NOMO-1 treated with DMSO at 0.1 percent for 48 hours (cell line): ENCODE measurements around the gene MACROD2.
A peak's percentile ranks its signal among the peaks of the same experiment; 100 is the strongest.

Experiments
- DNase-seq: peaks from one replicate; lab custom pipeline; 2025; ENCODE audit not compliant: unreplicated experiment; lab: John Stamatoyannopoulos, UW

The MACROD2 gene

DNA sequence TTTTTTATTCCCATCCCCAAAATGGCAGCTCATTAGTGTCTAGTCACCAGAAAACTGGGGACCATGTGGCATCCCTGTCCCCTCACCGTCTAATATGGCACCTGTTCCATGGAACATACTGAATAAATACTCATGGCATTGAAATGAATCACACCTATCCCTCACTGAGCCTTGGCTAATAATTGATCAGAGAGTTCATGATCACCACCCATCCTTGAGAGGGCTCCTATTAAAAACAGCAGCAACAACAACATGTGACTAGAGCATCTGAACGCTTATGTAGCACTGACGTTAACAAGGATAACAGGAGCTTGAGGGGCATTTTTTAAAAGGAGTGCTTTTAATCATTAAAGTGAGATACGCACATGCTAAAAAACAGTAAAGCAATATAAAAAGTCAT, 1453.7 kb downstream of the MACROD2 start:
- DNase-seq = no peak

DNA sequence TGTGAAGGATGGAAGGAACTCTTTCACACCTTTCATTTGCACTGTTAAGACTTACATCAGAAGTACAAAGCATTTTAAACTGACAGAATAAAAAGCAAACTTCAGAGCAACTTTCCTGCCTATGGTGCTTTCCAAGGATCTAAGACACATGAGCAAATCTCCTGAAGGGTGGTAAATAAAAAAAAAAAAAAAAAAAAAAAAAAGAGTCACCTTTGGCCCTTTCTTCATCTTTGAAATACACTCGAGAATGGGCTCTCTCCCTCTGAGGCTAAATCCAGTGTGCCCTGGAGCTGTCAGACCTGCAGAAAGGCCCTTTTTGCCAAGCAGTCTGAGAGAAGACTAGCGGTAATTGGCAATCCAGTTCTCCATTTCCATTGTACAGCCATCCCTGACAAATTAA, 1455.9 kb downstream of the MACROD2 start:
- DNase-seq = no peak

DNA sequence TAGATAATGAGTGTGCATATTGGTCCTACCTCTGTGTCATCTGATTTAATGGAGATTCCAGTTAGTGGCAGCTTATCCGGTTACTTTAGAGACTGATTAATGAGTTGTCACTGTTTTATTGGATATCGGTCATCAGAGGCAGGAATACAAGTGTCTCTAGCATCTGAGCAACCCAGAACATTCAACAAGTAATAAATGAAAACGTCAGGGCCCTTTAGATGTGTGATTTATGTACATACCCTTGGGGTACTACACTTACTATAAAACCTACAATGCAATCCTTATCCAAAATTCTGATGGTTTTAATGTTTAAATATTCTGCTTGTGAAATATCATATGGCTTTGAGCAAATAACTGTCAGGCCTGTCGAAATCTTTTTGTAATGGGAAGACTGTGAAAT, 1460.0 kb downstream of the MACROD2 start:
- DNase-seq = peak; percentile 86

DNA sequence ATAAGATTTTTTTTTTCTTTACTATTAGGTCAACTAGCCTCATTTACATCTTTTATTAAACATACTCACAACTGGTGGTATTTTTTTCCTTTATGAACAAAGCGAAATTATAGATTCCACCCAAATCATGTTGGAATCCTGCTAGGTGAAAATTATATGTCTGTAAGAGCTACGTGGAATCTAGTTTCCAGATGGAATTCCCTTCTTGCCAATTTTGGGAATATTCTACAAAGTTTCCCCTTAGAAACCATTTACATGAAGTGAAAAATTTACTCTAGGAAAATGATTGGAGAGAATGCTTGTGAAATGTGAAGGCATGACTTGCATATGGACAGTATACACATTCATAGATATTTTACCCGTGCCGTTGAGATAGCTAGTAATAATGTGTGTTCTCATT, 1466.6 kb downstream of the MACROD2 start:
- no peak for DNase-seq

DNA sequence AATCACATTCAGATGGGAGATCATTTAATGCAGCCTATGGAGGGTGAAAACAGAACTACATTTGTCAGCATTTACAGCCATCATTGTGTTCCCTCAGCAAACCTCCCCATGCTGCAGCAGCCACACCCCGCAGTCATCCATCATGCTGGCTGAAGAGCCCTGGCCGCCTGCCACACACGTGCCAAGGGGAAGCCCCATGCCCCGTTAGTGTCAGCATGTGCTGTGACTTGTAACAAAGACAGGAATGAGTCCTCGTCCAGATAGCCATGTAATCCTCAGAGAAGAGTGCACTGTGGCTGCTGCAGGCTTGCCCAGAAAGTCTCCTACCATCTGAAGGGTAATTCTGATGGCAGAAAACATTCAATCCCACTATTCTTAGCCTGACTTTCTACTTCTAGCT, 1480.2 kb downstream of the MACROD2 start:
- peak; percentile 36 for DNase-seq

DNA sequence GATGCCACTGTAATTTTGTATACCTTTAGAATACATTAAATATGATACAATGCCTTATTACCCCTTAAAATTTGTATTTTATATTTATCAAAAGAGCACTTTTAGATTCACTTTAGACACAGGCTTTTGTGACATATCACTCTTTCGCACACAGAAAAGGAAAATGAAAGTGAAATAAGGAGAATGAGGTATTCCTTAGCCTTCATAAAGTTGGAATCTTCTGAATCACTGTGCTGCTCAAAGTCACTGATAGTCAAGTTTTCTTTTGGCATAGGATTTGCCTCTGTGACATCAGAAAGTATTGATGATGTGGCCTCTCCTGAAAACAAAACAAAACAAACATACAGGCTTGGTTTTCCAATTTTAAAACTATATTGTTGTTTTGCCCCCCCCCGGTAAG, 1480.9 kb downstream of the MACROD2 start:
- DNase-seq = no peak

DNA sequence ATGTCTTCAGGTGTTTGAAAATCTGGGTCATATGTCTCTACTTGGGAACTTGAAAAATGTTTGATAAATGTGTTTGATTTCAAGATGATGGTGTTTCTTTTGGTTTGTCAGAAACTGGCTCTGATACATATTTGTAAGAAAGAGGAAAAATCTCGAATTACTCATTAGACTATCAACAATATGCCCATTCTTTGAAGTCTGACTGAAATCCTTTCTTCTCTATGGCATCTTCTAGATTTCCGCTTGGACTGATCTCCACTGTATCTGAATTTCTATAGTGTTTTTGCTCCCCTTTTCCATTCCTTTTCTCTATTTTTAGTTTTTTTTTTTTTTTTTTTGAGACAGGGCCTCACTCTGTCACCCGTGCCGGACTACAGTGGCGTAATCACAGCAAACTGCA, 1481.5 kb downstream of the MACROD2 start:
- no peak for DNase-seq

DNA sequence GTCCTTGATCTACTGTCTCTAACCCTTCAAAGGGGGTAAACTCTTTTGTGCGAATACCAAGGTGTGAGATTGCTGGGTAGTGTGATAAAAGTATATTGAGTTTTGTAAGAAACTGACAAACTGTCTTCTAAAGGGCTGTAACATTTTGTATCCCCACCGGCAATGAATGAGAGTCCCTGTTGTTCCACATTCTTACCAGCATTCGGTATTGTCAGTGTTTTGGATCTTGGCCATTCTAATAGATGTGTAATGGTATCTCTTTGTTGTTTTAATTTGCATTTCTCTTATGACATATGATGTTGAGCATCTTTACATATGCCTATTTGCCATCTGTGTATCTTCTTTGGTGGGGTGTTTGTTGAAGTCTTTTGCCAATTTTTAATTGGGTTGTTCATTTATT, 1487.2 kb downstream of the MACROD2 start:
- DNase-seq = no peak

DNA sequence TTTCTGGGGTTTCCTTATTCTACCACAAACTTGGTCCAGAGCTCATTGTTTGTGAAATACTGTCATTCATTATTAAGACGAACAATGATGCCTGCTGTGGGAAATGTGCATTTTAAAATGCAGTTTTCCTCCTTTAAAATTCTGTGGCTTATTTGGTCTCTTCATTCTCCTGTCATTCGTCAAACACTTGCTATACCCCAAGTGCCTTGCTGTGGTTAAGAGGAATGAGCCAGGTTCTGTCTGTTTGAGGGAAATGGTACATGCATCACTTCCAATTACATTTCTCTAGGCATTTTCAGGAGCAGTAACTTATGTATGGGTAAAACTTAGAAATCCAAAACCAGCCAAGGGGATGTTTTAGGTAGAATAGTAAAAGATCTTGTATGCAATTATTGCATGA, 1490.2 kb downstream of the MACROD2 start:
- DNase-seq = no peak

DNA sequence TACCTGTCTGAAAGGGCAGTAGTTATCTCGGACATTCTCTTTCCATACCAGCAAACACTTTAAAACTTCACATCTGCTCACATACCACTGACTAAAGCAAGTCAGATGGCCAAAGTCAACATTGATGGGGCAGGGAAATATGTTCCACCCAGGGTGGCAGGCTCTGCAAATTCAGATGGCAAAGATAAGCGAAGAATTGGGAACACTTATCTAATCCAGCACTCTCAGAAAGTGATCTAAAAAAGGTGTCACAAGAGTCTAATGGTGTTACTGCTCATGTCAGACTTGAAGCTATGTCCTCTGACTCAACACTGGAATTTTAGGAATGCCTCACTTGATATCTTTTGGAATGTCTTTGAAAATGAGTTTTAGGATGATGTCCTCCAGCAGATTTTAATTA, 1491.7 kb downstream of the MACROD2 start:
- no peak for DNase-seq

DNA sequence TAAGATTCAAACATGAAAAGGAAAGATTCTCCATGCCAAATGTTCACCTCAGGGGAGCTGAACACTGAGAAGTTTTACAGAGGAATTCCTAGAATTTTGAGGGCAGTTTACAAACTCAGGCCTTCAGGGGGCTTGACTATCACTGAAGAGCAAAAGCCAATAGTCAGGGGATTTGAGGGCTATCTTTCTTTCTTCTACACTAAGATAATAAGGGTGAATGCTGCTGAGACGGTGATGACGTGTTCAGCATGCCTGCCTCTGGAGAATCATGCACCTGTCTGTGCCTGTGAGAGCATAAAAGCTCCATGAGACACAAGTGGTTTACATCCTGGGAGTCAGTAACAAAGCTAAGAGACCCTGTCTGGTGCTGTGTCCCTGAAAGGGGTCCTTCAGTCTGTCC, 1492.4 kb downstream of the MACROD2 start:
- no peak for DNase-seq

DNA sequence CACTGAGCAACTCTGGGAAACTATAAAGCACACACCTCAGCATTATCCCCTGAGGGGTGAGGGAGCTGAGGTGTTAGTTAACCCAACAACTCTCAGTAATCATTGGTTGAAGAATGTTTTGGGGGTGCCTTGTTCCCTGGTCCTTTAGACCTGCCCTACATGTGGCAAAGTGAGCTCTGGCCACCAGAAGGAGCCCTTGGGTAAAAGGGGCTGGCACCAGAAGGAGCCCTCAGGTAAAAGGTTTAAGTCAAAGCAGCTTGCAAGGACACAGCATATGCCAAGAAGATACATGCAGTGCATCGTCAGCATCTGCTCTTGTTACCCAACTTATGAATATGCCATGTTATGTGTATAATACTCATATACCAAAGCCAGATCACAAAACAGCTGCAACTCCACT, 1496.3 kb downstream of the MACROD2 start:
- DNase-seq = peak; percentile 8

DNA sequence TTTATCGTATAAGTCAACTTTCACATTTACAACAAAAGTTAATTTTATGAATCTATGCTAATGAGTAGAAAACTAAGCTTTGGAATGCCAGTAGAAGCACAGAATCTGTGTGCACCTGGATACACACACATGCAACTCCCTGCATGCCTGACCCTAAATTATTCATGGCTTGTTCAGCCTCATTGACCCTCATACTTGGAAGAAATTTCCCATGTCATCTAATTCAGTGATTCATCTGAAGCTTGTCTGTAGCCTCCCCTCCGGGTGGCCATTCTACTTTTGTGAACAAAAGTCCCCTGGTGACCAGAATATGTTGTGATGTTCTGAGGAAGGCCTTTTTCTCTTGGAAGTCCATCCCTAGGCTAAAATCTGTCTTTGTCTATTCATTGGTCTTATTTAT, 1499.5 kb downstream of the MACROD2 start:
- DNase-seq = no peak

DNA sequence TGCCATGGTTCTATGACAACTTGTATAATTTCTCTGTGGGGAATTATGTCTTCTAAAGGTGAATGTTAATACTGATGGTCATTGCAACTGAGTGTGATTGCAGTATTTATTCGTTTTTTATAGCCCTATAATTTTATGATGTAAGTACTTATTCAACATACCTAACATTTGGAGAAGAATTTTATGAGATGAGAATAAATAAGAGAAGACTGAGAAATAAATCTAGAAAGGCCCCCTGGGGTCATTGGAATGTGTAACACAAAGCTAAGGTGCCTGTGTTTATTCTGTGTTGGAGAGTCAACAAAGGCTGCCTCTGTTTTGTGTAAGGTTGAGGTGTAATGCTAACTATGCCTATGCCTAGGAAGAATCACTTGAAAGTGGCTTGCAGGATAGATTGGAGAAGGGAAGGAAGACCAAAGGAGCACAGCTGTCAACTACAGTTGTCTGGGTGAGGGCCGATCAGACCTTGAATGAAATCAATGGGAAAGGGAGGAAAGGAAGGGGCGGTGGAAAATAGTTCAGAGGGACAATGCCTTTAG, 1501.3 kb downstream of the MACROD2 start:
- no peak for DNase-seq

DNA sequence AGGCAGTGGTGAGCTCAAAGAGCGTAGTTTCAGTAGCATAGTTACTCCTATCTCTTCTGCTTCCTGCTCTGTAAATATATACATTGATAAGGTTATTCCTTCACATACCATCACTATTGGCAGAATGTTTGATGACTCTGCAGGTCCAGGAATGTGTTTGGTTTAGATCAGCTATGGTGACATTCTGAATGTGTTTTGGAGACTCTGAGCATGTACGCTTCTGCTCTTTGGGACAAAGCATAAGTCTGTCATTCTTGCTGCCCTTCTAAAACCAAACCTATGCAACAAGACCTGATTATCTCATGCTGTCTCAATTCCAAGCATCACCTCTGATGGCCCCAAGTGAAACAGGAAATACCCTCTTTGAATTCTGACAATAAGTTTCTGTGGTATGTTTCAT, 1503.6 kb downstream of the MACROD2 start:
- DNase-seq = no peak

DNA sequence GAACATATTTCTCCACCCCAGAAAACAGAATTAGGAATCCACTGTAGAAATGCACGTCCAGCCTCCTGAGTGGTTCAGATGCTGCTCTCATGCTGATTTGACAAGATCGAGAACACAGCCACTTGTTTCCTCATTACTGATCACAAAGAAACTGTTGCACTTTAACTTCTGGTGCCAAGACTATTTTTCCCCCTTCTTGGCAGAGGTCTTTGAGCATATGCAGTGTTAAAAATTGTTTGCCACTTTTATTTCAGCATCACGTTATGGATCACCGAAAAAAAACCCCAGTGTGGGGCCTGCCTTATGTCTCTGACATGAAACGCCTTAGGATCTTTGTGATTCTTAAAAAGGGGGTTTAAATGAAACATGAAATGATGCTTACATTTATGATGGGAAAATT, 1511.0 kb downstream of the MACROD2 start:
- DNase-seq = no peak

DNA sequence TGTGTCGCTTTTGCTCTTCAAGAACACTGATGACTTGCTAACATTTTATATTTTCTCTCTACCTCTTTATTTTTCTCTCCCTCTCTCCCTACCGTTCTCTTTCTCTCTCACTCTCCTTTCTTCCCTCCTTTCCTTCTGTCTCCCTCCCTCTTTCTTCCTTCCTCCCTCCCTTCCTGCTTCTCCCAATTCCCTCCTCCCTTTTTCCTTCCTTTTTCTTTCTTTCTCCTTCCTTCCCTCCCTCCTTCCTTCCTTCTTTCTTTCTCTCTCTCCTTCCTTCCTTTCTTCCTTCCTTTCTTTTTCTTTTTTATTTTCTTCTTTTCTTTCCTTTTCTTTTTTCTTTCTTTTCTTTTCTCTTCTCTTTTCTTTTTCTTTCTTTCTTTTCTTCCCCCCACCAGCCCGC, 1511.8 kb downstream of the MACROD2 start:
- no peak for DNase-seq

DNA sequence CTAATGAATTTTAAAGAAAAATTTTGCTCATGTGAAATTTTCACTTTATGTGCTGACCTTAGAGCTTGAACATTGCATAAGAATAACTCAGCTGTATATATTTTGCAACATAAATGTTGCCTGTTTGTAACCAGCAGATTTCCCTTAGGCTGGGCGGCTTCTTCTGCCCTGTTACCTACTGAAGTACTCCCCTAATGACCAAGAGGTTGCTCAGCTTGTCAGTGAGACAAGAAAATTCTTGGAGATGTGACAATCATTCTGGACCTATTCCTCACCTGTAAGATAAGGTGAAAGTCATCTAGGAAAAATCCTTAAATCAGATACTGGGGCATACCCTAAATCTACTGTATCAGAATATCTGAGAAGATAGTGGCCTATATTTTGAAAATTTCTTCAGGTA, 1516.2 kb downstream of the MACROD2 start:
- peak; percentile 50 for DNase-seq

DNA sequence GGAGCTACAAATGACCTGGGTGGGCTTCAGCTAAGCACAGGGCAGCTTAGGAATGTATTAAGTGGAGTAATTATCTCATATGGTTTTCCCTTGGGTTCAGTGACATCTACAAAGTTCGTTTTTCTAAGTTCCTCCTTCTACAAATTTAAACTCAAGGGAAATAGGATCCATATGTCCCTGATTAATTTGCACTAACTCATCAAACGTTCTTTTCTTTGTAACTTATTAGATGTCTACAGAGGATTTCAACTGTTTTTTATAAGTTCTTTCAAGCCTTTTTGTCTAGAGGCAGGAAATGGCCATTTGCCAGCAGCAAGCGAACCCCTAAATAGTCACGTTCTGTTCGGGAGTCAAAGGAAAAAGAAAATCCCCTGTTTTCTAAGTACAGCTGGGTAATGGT, 1517.6 kb downstream of the MACROD2 start:
- DNase-seq = no peak

DNA sequence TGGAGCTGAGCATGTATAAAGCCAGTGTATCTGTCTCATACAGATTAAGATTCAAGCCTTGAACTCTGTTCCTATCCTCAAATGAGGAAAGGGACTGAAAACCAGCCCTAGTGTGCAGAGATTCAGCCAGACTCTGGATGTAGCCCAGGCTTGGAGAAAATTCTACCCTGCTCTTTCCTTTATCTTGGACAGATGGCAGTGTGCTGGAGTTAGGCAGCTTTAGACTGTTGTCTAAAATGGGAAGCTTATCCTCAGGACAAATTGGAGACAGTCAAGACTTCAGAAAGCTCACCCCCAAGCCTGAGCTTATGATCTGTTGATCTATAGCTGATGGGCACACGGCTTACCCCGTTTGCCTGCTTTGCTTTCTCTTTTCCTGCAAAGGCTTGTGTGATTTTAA, 1520.4 kb downstream of the MACROD2 start:
- no peak for DNase-seq

DNA sequence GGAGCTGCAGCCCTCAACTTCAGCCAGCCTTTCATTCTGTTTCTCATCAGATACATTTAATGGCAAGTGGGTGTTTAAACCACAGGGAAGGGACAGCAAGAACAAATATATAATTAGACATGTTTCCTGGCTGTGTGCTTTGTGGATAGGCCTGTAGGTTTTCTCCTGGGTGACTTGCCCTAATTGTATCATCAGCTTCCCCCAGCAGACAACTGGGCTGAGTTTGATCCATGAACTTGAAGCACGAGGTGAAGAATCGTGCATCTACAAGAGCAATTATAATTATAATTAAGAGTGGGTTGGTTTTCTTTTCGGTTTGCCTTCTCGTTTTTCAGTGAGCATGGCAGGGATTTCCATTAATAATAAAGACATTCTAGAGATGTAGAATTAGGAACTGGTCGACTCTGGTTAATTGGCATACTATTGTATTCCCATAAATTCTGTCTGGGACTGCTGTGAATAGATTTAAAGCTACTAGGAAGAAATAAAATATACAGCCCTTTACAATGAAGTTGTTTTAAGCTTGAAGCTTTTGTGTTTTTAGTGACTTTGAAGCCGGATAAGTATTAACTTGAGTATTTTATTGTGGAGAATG, 1525.7 kb downstream of the MACROD2 start:
- DNase-seq = no peak

DNA sequence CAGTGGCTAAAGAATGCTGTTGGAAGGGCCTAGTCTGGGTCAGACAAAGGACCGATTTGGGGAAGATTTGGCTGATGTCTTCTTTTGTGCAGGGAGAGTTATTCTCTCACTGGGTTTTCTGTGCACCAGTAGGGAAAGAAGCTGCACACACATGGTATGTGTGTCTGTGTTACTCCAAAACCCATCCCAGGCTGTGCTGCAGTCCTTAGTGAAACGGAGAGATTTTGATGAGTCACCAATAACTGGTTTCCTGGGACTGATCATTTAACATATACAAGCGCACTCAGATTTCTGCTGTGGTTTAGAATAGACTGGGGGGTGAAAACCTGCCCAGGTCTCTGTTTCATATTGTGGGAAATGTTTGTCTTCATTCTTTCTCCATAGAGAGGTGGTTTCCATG, 1528.1 kb downstream of the MACROD2 start:
- DNase-seq = no peak

DNA sequence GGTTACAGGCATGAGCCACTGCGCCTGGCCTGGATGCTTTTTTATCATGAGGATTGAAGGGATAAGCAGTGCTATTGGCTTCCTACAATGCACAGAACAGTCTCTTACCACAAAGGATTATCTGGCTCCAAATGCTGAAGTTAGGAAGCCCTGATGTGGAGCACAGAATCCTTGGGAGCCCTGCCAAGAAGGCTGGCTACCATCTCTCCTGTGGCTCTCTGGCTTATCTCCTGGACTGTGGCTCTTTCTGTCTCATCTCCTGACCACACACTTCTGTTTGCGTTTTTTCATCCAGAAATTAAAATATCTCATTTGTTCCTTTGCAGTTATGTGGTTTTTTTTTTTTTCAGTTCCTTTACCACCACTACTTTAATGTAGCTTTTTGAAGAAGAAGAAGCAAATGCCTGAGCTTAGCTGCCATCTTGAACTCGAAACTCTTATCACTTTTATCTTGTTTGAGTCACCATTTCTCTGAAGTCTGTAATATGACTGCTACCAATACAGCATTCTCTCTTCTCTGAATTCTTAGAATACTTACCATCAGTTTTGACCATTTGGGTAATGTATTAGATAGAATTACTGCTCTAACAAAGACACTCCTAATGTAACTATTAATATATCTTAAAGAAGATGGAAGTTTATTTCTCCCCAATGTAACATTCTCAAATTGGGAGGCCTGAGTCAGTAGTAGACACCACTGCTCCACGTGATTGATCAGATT, 1533.2 kb downstream of the MACROD2 start:
- DNase-seq = no peak
